ENCODE data around the gene BMP2K.
"Not testable (repeated sequence)": the region's sequence is repeated elsewhere in the genome, so short reads cannot be mapped to it uniquely, and the experiment has no call there.

The BMP2K gene

GRCh38 chr4:78864405-78865024, 88.4 kb downstream of the BMP2K start:
- peak; percentile 71 for DNase-seq

- DNase-seq, result no peak
Observed at GRCh38 chr4:78865451-78865850, 89.3 kb downstream of the BMP2K start.

DNA sequence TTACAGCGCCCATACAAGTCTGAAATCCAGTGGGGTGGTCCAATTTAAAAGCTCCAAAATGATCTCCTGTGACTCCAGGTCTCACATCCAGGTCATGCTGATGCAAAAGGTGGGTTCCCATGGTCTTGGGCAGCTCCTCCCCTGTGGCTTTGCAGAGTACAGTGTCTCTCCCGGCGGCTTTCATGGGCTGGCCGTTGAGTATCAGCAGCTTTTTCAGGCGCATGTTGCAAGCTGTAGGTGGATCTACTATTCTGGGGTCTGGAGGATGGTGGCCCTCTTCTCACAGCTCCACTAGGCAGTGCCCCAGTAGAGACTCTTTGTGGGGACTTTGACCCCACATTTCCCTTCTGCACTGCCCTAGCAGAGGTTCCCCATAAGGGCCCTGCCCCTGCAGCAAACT, 92.6 kb downstream of the BMP2K start:
- not testable (repeated sequence) for DNase-seq

GRCh38 chr4:78870056-78870455, 93.9 kb downstream of the BMP2K start:
- no peak for DNase-seq

- peak; percentile 26 for DNase-seq
Observed at GRCh38 chr4:78876568-78877320, 100.6 kb downstream of the BMP2K start.

DNA sequence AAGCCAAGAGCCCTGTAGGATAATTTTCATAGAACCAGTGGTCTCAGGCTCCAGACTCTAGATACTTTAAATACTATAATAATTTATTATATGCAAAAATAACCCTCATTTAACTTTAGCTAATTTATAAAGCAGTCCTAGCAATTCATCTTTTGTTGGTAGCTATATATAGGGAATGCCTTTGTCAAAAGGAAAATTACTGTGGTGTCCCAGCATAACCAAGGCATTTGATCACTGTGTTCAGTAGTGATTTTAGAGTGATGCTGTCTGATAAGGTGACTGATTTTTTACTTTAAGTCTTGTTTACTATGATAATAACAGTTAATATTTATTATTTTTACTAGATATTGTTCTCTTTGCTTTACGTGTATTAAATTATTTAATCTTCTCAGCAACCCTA, 101.9 kb downstream of the BMP2K start:
- DNase-seq, result no peak

DNA sequence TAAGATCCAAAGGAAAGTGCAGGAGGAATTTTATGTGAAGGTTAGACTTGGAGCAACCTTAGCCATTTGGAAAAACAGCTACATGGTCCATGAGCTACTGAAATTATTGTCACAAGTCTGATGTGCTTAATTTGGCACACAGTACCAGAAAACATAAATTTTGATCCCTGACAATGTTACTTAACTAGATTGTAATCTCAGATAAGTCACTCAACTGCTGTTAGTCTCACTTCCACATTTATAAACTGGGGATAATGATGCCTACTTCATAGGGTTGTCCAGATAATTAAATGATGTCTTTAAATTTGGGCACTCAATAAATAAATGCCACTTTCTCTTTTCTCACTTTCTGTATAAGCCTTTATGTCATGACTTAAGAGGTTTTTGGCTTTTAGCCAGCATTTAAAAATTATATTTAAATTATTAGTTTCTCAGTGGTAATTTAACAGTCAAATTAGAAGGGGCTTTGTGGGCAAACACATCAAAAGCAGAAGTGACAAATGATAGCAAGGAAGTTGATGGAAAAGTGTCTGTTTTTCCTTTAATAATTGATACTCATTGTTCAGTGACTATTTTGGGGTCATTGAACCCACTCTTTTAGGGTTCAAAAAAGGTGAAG, 104.8 kb downstream of the BMP2K start:
- no peak for DNase-seq

DNA sequence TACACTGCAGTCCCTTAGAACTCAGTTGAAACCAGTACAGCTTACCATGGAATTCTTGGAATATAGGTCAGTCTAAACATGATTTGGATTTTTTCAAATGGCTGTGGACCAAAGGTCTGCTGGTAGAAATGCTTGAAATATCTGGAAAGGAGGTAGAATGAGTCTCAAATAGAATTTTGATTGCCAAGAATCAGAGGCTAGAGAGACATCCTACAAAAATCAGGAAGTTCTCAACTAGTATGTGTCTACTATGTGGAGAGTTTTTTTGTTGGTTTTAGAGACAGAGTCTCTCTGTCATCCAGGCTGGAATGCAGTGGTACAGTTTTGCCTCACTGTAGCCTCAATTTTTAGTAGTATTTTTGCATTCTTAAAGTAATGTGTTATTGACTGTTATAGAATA, 109.4 kb downstream of the BMP2K start:
- DNase-seq, result peak; percentile 61

DNA sequence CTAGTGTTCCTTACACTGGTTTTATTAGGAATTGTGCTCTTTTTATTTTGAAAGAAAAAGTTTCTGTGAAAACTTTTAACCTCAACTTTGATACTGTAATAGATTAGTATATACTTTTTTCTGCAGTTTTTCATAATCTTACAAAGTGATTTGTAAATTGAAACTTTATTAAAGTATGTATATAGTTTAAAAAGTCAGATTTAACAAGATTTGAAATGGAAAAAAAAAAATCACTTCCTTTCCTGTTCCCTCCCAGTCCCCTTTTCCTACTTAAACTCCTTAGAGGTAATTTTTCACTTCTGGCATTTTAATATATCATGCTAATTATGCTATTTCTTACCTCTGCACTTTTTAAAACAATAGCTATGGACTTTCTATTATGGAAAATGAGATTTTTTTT, 113.8 kb downstream of the BMP2K start:
- DNase-seq, result no peak

DNA sequence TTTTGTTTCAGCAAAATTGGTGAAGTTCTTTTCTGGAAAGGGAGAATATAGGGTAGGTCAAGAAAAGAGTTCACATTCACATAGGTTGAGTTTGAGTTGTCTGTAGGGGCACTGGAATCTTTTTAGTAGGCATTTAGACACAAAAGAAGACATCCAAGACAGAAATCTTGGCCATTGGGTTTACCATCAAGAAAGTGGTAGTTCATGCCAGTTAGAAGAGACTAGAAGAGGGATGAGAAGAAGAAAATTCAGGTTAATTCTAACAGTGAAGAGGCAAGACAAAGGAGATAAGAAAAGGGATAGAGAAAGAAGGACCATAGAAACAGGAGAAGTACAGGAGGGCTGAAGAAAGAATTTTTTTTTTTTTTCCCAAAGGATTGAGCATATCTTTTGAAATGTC, 123.2 kb downstream of the BMP2K start:
- no peak for DNase-seq

- DNase-seq, result no peak
Observed at GRCh38 chr4:78901882-78902281, 125.7 kb downstream of the BMP2K start.

DNA sequence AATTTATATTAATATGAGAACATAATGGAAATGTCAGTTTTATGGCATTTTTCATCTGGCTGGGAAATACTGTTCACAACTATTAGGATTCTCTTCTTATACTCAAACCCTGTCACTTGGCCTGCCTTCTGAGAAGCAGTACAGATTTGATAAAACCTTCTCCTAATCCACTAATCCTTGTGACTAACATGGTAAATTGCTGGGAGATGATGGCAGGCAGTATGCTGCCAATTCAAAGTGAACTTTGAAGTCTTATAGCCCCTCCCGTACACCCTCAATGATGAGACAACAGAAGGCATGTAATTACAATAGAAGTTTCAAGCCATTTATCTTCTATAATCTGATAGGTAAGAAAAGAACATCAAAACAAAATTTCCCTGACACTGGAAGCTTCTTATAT, 126.1 kb downstream of the BMP2K start:
- DNase-seq, result no peak

DNA sequence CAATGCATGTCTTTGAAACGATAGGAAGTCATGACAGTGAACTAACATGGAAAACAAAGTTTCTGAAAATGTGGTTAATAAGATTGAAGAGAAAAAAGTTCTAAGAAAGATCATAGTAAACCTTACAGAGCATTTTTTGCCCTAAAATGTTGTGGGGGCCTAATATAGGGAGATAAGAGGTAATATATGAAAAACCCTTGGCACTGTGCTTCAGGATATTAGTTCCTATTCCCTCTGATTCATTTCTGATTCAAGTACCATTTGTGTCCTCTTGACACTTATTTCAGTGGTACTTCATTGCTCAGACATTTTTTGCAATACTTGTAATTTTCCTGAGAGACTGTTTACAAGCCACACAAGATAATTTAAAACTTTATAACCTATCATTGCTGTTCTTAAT, 128.0 kb downstream of the BMP2K start:
- no peak for DNase-seq

DNA sequence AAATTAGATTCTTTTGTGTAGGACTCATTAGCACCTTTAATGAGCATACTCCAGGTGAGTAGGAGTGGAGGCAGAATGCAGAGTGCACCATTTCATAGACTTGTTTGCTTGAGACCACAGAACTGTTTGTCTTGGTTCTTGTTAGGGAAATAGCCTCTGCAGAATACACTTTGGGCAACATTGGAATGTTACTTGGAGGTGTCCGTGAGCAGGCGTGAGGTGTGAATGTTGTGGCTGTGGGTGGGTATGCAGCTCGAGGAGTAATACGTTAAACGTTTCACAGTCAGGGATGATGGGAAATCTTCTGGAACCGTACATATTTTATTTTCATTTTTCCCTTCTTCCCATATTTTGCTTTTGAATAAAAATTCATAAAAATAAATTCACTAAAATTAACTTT, 131.5 kb downstream of the BMP2K start:
- no peak for DNase-seq

DNA sequence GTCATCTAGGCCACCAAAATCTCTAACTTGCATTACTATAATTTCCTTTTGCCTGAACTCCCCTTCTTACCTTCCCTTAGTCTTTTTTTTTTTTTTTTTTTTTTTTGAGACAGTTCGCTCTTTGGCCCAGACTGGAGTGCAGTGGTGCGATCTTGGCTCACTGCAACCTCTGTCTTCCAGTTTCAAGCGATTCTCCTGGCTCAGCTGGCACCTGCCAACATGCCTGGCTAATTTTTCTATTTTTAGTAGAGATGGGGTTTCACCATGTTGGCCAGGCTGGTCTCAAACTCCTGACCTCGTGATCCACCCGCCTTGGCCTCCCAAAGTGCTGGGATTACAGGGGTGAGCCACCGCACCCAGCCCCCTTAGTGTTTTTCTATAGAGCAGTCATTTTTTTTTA, 132.8 kb downstream of the BMP2K start:
- DNase-seq, result not testable (repeated sequence)

DNA sequence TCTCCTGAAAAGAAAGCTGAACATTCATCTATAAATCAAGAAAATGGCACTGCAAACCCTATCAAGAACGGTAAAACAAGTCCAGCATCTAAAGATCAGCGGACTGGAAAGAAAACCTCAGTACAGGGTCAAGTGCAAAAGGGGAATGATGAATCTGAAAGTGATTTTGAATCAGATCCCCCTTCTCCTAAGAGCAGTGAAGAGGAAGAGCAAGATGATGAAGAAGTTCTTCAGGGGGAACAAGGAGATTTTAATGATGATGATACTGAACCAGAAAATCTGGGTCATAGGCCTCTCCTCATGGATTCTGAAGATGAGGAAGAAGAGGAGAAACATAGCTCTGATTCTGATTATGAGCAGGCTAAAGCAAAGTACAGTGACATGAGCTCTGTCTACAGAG, 134.5 kb downstream of the BMP2K start:
- DNase-seq, result no peak

GRCh38 chr4:78922207-78922606, 146.1 kb downstream of the BMP2K start:
- peak; percentile 11 for DNase-seq

GRCh38 chr4:78923464-78924312, 147.5 kb downstream of the BMP2K start:
- DNase-seq, result no peak

DNA sequence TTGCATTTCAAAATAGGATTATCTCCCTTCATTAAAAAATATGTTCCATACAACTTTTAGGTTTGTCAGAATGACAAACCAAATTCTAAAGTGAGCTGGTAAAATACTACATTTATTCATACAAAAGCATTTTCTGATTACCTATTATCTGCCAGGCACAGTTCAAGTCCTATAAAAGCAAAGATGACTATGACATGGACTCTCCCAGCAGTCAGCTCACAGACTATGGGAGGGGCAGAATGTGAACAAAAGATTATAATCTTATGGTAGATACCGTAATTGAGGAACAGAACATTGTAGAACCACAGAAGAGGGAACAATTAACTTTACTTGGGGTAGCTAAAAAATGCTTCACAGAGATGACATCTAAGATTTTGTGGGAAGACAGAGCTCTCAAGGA, 150.7 kb downstream of the BMP2K start:
- DNase-seq, result no peak

DNA sequence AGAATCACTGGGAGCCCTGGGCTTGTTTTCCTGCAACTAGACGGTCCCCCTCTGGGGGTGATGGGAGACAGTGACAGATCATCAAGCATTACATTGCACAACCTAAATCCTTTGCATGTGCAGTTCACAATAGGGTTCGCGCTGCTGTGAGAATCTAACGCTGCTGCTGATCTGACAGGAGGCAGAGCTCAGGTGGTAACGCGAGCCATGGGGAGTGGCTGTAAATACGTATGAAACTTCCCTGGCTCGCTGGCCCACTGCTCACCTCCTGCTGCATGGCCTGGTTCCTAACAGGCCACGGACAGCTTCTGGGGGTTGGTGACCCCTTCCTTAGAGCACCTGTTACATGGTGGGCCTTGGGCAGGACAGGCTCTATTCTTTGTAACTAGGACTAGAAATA, 152.7 kb downstream of the BMP2K start:
- no peak for DNase-seq

DNA sequence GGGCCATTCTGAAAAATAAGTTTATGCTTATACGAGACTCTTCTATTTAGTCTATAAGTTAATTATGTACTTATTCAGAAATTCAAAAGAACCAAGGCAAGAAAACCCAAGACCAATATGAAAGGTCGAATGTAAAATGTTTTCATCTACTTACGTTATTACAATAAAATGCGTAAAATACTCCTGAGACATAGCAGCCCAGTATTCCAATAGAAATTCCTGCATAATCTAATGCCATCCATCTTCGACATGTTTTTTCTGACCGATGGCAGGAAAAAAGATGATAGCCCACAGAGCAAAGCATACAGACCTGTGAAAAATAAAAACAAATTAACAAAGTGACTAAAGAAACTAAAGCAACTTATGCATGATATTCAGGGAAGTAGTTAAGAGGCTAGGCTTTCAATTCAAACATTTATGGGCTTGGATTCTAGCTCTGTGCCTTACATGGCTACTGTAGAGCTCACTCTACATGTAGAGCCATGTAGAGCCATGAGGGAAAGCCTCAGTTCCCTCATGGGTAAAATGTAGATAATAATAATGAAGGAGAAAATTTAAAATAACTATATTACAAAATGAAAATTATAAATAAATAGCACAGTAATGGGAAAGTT, 154.0 kb downstream of the BMP2K start:
- no peak for DNase-seq

DNA sequence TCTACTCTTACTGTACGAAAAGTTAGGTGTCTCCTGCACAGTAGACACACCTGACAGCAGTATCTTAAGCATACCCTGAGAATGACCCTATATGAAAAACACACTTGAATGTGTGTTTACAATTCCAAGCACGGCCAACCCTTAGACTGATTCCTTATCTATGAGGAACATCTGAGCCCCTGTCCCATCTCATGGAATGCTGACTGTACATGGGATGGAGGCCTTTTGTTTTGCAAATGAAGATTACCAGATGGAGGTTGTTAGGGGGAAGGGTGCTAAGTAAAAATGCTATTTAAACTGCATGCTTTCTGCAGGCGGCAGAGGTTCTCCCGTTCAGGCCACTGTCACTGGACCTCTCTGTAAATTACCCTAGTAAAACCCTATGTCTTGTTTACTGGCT, 160.8 kb downstream of the BMP2K start:
- no peak for DNase-seq

DNA sequence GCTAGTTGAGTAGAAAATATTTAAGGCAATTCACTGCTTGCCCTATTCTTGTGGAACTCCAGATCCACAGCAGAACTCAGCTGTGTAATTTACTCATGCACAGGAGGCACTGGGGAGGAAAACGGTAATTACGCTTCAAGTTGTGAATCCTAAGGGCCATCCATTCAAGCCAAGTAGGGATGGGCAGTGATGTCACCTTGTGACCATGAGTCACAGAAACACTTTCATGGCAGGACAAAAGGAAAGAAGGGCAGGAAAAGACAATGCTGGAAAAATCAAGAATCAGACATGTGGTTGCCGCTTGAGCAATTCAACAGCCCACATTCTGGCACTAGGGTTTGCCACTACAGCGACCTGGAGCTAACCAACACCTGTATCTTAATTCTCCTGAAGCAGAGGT, 161.7 kb downstream of the BMP2K start:
- DNase-seq, result peak; percentile 9
